HG03039 (cell line): ENCODE results near the gene PPP1R13L.
"Not testable (repeated sequence)": the region's sequence is repeated elsewhere in the genome, so short reads cannot be mapped to it uniquely, and the experiment has no call there.

Experiments
- ATAC-seq: cut with Tn5 transposase; IDR thresholded peaks from one replicate; pipeline ENCODE4 v1.9.1; 2021; ENCODE audit warnings: mild to moderate bottlenecking, moderate library complexity; ENCODE audit not compliant: unreplicated experiment

Gene PPP1R13L

DNA sequence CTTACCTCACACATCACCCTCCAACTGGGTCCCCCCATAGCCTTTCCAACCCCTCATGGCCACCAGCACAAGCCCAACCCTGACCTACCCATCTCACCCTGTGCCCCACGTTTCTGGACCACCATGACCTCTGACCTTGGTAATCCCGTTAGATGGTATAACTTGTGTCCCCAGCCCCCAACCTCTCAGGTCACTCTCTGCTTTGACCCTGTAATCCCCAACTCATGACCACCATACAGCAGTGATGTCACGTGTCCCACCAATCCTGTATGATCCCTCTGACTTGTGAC is 55.8 kb downstream of the PPP1R13L start:
- no peak for ATAC-seq

DNA sequence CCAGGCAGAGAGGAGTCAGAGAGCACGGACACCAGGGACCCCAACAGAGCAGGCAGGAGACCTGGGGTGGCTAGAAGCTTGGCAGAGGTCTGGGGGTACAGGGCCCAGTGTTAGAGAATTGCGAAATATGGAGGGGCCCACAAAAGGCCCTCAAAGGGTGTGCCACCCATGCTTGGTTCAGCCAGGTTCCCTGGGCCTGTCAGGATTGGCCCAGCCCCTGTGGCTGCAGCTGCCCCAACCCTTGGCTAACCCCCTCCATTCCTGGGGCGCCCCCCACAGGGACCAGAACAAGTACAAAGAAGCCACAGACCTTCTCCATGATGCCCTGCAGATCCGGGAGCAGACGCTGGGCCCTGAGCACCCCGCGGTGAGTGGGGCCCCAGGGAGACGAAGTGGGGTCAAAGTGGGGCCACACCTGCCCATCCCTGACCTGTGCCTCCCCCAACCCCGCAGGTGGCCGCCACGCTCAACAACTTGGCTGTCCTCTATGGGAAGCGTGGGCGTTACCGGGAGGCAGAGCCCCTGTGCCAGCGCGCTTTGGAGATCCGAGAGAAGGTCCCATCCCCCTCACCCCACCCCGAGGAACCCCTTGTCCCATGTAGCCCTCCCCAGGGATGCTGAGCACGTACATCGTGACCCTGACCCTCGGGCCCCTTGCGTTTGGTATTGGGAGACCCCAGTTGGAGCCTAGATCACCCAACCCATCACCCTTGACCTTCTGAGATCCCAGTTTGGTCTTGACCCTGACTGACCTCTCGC is 56.3 kb downstream of the PPP1R13L start:
- ATAC-seq, result no peak

DNA sequence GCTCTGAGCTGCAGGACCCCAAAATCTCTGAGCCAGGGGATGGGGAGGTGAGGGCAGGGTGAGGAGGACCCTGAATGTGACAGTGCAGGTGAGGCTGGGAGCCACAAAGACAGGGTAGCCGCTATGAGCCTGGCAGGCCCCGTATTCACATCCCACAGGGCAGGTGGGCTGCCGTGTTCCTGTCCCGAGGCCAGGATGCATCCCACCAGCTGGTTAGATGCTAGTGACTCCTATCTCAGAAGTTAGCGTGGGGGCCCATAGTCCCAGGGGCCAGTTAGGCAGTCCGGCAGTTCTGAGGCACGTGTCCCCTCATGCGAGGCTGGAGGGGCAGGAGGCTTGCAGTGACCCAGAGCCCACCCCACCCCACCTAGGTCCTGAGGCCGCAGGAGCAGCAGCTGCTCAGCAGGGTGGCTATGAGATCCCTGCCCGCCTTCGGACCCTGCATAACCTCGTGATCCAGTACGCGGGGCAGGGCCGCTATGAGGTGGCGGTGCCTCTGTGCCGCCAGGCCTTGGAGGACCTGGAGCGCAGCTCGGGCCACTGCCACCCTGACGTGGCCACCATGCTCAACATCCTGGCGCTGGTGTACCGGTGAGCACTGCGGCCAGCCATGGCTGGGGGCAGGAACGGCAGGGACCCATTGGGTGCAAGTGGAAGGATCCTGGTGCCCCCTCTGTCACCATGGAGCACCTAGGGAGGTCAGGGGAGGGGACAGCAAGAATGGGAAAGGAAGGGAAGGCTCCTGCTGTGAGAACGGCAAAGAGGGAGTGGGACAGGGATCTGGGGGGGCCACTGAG is 57.1 kb downstream of the PPP1R13L start:
- no peak for ATAC-seq

DNA sequence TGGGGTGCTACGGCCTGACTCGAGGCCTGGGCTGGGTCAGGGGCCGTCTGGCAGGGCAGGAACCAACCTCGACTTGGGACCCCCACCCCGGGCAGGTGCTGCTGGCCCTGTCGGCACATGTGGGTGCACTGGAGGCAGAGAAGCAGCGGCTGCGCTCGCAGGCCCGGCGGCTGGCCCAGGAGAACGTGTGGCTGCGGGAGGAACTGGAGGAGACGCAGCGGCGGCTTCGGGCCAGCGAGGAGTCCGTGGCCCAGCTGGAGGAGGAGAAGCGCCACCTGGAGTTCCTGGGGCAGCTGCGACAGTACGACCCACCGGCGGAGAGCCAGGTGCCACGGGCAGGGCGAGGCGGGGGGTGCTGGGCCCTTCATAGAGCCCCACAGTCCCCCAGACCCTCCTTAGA is 58.4 kb downstream of the PPP1R13L start:
- no peak for ATAC-seq

DNA sequence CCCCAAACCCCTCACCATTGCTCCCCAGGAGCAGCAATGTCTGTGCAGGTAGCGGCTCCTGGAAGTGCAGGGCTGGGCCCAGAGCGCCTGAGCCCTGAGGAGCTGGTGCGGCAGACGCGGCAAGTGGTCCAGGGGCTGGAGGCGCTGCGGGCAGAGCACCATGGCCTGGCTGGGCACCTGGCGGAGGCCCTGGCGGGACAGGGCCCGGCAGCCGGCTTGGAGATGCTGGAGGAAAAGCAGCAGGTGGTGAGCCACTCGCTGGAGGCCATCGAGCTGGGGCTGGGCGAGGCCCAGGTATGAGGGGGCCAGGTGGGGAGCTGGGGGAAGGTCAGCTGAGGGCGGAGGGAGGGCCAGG is 59.4 kb downstream of the PPP1R13L start:
- no peak for ATAC-seq

DNA sequence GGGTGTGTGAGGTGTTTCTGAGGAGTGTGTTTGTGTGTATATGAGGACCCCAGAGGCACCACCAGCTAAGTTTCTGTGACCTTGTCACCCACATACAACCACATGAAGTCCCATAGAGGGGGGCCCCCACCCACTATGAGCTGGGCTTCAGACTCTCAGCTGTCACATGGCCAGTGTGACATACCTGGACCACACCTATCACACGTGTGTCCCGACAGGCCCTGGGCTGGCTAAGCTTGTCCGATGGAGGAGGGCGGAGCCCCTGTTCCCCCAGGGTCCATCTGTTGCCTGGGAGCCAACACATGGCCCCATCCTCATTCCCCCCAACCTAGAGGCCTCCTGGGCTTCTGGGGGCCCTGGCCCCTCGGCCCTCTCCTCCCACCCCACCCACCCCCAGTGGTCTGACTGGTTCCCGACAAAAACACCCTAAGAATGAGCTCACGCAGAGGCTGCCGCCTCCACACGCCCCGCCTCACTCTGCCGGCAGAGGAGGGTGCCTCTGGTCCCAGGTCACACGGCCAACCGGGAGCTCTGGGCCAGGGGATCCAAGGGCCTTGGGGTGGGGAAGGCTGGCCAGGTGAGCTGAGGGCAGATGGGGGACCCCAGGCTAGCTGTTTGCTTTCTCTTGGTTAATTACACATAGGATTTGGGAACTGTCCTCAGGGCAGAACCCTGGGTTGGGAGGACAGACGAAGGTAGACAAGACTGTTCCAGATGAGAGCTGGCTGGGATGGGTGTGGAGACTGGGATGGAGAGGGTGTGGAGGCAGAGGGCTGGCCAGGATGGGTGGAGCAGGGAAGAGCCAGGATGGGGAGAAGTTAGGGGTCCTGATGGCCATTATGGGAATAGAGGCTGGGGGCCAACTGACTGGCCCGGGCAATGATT is 60.0 kb downstream of the PPP1R13L start:
- ATAC-seq, result no peak

DNA sequence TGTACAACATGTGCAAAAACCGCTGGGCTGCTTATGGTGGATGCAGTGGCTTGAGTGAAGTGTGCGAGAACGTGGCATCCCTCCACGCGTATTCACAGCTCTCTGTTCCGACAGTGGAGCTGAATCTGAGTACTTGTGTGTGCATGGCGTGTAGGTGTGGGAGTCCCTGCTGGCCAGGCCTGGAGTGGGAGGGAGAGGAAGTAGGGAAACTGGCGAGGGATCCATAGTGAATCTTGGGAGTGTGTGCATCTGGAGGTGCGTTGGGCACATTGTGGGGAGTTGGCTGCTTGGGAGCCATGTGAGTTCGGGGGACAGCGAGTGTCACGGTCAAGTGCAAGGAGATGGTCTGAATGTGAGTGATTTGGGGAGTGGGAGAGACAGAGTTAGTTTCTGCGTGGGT is 62.0 kb downstream of the PPP1R13L start:
- no peak for ATAC-seq

DNA sequence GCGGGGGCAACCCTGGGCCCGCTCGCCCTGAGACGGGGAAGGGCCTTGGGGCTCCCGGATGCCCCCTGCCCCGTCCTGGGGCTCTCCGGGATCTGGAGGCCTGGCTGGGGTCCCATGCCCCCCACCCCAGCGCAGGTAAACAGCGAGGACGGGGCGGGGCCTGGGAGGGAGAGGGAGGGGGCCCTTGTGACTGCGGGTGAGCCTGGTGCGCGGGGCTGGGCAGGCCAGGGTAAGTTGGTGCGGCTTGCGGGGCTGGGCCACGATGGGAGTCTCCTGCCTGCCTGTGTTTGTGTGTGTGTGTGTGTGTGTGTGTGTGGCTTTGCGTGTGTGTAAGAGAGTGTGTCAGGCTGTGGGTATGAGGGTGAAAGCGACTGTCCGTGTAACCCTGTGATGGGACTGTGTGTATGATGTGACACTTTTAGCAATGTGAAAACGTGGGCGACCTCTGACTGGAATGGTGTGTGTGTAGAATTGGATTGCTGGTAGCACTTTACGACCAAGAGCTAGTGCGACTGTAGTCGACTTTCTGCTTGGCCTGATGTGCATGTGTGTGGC is 63.9 kb downstream of the PPP1R13L start:
- no peak for ATAC-seq

DNA sequence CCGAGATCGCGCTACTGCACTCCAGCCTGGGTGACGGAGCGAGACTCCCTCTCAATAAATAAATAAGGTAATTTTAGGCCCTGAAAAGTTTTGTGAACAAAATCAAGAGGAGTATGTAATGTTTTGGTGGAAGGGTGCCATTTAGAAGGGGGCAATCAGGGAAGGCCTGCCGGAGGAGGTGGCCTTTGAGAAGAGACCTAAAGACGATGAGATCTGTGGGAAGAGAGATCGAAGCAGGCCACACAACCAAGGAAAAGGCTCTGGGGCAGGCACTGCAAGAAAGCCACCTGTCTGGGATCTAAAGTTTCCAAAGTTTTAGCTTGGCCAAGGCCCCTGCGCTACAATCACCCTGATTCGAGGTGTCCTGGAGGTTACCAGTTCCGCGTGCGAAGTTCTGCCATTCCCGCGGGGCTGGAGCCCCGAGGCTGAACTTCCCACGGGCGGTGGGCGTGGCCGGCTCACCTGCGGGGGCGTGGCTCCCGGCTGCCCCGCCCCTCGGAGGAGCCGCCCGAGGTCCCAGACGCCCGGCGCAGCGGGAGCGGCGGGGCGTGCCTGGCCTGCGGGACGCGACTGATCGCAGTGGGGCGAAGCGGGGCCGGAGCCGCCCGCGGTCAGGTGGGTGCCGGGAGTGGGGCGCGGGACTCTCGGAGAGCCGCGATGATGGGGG is 64.5 kb downstream of the PPP1R13L start, which contains the start of gene KLC3:
Gene KLC3, plus strand, starts transcription at position 519 of the 667 bp plus-strand sequence. CDS start 4,792 bp downstream, outside the sequence.
- no peak for ATAC-seq

DNA sequence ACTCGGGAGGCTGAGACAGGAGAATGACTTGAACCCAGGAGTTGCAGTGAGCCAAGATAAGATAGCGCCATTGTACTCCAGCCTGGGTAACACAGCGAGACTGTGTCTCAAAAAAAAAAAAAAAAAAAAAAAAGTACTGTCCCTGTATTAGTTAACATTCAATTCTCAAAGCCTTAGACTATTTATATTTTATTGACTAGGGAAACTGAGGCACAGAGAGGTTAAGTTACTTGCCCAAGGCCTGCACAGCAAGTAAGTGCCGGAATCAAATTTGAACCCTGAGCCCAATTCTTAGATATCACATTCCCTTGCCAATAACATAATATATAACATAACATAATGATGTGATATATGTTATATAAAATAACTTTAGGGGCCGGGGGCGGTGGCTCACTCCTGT is 65.2 kb downstream of the PPP1R13L start:
- ATAC-seq, result no peak

DNA sequence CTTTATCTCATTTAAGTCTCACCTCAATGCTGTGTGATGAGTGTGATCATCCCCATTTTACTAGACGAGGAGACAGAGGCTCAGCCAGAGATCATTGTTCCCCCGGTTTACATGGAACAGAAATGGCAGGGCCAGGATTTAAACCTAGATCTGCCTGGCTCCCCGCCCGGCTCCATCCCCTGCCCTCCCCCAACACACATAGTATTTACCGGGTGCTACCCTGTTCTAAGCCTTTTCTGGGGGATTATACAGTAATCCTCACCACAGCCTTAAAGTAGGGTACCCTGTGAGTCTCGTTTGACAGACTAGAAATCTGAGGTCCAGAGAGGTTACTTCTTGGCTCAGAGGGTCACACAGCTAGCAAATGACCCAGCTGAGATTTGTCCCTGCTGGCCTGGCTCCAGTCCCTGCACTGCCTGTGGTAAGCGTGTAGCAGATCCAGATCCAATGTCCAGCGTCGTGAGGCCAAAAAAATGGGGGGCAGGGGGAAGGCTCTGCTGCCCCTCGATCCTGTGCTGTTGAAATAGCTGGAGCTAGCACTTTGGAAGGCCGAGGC is 68.1 kb downstream of the PPP1R13L start:
- no peak for ATAC-seq

DNA sequence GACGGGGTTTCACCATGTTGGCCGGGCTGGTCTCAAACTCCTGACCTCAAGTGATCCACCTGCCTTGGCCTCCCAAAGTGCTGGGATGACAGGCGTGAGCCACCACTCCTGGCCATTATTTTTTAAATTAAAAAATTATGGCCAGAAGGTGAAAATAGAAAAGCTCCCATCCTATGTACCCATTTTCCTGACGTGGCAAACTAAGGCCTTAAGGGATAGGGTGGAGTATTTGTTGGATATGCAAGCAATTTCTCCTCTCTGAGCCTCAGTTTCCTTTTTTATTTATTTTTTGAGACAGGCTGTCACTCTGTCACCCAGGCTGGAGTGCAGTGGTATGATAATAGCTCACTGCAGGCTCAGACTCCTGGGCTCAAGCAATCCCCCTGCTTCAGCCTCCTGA is 70.0 kb downstream of the PPP1R13L start:
- not testable (repeated sequence) for ATAC-seq

DNA sequence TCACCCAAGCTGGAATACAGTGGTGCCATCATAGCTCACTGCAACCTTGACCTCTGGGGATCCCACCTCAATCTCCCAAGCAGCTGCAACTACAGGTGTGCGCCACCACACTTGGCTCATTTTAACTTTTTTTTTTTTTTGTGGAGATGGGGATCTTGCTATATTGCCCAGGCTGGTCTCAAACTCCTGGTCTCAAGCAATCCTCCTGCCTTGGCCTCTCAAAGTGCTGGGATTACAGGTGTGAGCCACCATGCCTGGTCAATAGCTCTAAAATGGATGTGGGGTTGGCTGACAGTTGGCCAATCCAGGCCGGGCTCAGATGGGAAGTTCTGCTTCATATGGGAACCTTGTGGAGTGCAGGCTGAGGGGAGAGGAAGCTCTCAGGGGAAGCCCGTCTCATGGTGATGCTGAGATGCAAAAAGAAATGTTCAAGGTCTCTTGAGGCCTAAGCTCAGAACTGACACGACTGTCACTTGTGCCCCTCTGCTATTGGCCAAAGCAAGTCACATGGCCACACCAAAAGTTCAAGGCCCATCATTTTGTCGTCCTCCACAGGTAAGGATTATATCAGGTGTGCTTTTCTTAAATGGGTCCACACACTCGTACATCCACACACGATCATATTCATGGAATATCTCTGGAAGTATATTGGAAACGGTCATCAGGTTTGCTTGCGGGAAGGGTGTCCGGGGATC is 71.1 kb downstream of the PPP1R13L start:
- ATAC-seq, result no peak

DNA sequence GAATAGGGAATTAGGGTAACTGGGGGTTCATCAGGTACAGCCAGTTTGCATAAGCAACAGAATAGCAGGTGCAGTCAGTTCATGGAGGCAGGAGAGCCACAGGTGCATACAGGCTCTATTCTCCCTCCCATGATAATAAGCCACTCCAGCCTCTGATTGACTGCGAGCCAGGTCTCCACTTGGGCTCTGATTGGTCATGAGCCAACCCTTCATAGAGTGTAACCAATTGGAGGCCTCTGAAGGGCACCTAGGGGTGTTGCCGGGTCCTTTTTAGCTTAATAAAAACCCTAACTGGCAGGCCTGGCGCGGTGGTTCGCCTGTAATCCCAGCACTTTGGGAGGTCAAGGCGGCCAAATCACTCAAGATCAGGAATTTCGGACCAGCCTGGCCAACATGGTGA is 73.5 kb downstream of the PPP1R13L start:
- ATAC-seq, result no peak
